Measurements from ENCODE around the gene STARD7.

Gene STARD7

GRCh38 chr2:96195410-96196066, 13.1 kb downstream of the STARD7 start:
- DNase-seq: no peak

GRCh38 chr2:96191937-96192670, 16.5 kb downstream of the STARD7 start:
- DNase-seq: no peak

- no peak for DNase-seq
These were observed 19.7 kb downstream of the STARD7 start for GRCh38 chr2:96188821-96189526.

- DNase-seq: no peak
These were observed 22.1 kb downstream of the STARD7 start for GRCh38 chr2:96186562-96186961.

GRCh38 chr2:96185516-96185915, 23.1 kb downstream of the STARD7 start:
- DNase-seq: no peak

GRCh38 chr2:96184989-96185388, 23.6 kb downstream of the STARD7 start:
- no peak for DNase-seq

GRCh38 chr2:96184188-96184587, 24.4 kb downstream of the STARD7 start:
- no peak for DNase-seq

GRCh38 chr2:96181529-96181928, 27.1 kb downstream of the STARD7 start:
- DNase-seq: no peak

GRCh38 chr2:96180521-96180920, 28.1 kb downstream of the STARD7 start:
- no peak for DNase-seq

GRCh38 chr2:96180002-96180401, 28.6 kb downstream of the STARD7 start:
- DNase-seq: no peak

- no peak for DNase-seq
These were observed 32.0 kb downstream of the STARD7 start for GRCh38 chr2:96176661-96177060.

- DNase-seq: no peak
These were observed 32.7 kb downstream of the STARD7 start for GRCh38 chr2:96175951-96176350.

GRCh38 chr2:96174251-96175144, 34.1 kb downstream of the STARD7 start:
- peak; percentile 86 for DNase-seq

GRCh38 chr2:96171831-96172230, 36.8 kb downstream of the STARD7 start:
- DNase-seq: no peak

- no peak for DNase-seq
These were observed 38.0 kb downstream of the STARD7 start for GRCh38 chr2:96170626-96171025.

GRCh38 chr2:96169868-96170507, 38.6 kb downstream of the STARD7 start:
- DNase-seq: no peak

- DNase-seq: peak; percentile 15
These were observed 41.1 kb downstream of the STARD7 start for GRCh38 chr2:96167407-96168013.

GRCh38 chr2:96164459-96165184, 44.0 kb downstream of the STARD7 start:
- peak; percentile 76 for DNase-seq

- DNase-seq: peak; percentile 76
These were observed 44.7 kb downstream of the STARD7 start for GRCh38 chr2:96163768-96164429.

GRCh38 chr2:96163415-96163767, 45.2 kb downstream of the STARD7 start:
- DNase-seq: peak; percentile 8

GRCh38 chr2:96161898-96162297, 46.7 kb downstream of the STARD7 start:
- DNase-seq: peak; percentile 42

Measured in CD4-positive, alpha-beta T cell treated with Interleukin-10 for 1 hour (primary cell).